Measurements from ENCODE around the gene ACTL6B. TPM values are rescaled to one million over a fixed set of nuclear protein-coding genes. Genes with fewer than 3 reads are reported as not detected.
A peak's percentile ranks its signal among the peaks of the same experiment; 100 is the strongest.

Gene ACTL6B
- total and polyA plus RNA-seq, 2 of the 13 experiments (the other 11 are each of a cell fraction or from before 2014, with no cell fraction given) = not detected

DNA sequence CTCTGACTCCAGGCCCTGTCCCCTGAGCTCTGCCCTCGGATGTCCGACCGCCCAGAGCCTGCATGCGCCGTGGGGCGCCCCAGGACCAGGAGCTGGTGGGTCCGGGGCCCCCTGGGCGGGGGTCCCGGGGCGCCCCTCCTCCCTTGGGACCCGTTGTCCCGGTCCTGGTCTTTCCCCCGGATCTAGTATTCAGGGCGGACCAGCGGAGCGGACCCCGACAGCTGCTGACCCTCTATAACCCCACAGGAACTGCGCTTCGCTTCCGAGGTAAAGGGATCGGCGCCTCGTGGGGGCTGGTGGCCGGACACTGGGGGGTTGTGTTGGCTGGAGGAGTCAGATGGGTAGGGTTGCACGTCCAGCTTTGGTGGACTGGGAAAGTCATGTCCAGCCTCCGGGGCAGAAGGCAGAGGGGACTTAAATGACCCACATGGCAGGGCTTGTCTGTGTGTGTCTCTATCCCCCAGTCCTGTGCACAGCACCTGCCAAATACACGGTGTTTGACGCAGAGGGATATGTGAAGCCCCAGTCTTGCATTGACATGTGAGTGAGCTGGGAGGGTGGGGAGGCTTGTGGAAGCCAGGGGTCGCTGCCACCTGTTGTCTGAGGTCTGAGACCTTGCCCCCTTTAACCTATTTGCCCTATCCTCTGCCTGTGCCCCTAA lies 43.4 kb downstream of the ACTL6B start (continued):
- TF ChIP-seq, protein P1, sequence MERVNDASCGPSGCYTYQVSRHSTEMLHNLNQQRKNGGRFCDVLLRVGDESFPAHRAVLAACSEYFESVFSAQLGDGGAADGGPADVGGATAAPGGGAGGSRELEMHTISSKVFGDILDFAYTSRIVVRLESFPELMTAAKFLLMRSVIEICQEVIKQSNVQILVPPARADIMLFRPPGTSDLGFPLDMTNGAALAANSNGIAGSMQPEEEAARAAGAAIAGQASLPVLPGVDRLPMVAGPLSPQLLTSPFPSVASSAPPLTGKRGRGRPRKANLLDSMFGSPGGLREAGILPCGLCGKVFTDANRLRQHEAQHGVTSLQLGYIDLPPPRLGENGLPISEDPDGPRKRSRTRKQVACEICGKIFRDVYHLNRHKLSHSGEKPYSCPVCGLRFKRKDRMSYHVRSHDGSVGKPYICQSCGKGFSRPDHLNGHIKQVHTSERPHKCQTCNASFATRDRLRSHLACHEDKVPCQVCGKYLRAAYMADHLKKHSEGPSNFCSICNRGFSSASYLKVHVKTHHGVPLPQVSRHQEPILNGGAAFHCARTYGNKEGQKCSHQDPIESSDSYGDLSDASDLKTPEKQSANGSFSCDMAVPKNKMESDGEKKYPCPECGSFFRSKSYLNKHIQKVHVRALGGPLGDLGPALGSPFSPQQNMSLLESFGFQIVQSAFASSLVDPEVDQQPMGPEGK (CRISPR knock-in tag; IDR thresholded peaks at IDR 0.05) = no peak
- TF ChIP-seq ZNF446 (CRISPR knock-in tag; IDR thresholded peaks at IDR 0.05) (no peak), KMT2B (CRISPR knock-in tag; IDR thresholded peaks at IDR 0.05) (no peak), NKX3-1 (CRISPR knock-in tag; IDR thresholded peaks at IDR 0.05) (no peak), RXRA (CRISPR knock-in tag; IDR thresholded peaks at IDR 0.05) (no peak), ZNF644 (CRISPR knock-in tag; IDR thresholded peaks at IDR 0.05; ENCODE audit: low read depth) (no peak), ZFP36L2 (CRISPR knock-in tag; IDR thresholded peaks at IDR 0.05) (no peak), ZNF816 (CRISPR knock-in tag; IDR thresholded peaks at IDR 0.05; ENCODE audit: borderline replicate concordance) (0 out of 2 replicates have a peak, but pooled peaks have one; percentile 58), ZNF720 (CRISPR knock-in tag; IDR thresholded peaks at IDR 0.05) (no peak), HDAC6 (IDR thresholded peaks at IDR 0.05; ENCODE audit: low read depth, low read length) (no peak), HMGA1 (CRISPR knock-in tag; conservative IDR thresholded peaks at IDR 0.05) (no peak), IRF2 (CRISPR knock-in tag; IDR thresholded peaks at IDR 0.05) (no peak), ZSCAN22 (CRISPR knock-in tag; IDR thresholded peaks at IDR 0.05) (no peak), MAF1 (CRISPR knock-in tag; IDR thresholded peaks at IDR 0.05; ENCODE audit: borderline replicate concordance) (no peak), HOXD1 (CRISPR knock-in tag; IDR thresholded peaks at IDR 0.05) (no peak), ZNF713 (CRISPR knock-in tag; IDR thresholded peaks at IDR 0.05) (no peak), ZNF557 (CRISPR knock-in tag; IDR thresholded peaks at IDR 0.05) (no peak), ZNF563 (CRISPR knock-in tag; IDR thresholded peaks at IDR 0.05) (0 out of 2 replicates have a peak, but pooled peaks have one; percentile 10), HOXA7 (CRISPR knock-in tag; IDR thresholded peaks at IDR 0.05) (no peak), SRY (CRISPR knock-in tag; IDR thresholded peaks at IDR 0.05) (0 out of 2 replicates have a peak, but pooled peaks have one; percentile 20), ARNT (IDR thresholded peaks at IDR 0.05) (no peak), MBD4 (IDR thresholded peaks at IDR 0.05; ENCODE audit: borderline replicate concordance, low read length) (no peak)
- TF ChIP-seq, protein P2, sequence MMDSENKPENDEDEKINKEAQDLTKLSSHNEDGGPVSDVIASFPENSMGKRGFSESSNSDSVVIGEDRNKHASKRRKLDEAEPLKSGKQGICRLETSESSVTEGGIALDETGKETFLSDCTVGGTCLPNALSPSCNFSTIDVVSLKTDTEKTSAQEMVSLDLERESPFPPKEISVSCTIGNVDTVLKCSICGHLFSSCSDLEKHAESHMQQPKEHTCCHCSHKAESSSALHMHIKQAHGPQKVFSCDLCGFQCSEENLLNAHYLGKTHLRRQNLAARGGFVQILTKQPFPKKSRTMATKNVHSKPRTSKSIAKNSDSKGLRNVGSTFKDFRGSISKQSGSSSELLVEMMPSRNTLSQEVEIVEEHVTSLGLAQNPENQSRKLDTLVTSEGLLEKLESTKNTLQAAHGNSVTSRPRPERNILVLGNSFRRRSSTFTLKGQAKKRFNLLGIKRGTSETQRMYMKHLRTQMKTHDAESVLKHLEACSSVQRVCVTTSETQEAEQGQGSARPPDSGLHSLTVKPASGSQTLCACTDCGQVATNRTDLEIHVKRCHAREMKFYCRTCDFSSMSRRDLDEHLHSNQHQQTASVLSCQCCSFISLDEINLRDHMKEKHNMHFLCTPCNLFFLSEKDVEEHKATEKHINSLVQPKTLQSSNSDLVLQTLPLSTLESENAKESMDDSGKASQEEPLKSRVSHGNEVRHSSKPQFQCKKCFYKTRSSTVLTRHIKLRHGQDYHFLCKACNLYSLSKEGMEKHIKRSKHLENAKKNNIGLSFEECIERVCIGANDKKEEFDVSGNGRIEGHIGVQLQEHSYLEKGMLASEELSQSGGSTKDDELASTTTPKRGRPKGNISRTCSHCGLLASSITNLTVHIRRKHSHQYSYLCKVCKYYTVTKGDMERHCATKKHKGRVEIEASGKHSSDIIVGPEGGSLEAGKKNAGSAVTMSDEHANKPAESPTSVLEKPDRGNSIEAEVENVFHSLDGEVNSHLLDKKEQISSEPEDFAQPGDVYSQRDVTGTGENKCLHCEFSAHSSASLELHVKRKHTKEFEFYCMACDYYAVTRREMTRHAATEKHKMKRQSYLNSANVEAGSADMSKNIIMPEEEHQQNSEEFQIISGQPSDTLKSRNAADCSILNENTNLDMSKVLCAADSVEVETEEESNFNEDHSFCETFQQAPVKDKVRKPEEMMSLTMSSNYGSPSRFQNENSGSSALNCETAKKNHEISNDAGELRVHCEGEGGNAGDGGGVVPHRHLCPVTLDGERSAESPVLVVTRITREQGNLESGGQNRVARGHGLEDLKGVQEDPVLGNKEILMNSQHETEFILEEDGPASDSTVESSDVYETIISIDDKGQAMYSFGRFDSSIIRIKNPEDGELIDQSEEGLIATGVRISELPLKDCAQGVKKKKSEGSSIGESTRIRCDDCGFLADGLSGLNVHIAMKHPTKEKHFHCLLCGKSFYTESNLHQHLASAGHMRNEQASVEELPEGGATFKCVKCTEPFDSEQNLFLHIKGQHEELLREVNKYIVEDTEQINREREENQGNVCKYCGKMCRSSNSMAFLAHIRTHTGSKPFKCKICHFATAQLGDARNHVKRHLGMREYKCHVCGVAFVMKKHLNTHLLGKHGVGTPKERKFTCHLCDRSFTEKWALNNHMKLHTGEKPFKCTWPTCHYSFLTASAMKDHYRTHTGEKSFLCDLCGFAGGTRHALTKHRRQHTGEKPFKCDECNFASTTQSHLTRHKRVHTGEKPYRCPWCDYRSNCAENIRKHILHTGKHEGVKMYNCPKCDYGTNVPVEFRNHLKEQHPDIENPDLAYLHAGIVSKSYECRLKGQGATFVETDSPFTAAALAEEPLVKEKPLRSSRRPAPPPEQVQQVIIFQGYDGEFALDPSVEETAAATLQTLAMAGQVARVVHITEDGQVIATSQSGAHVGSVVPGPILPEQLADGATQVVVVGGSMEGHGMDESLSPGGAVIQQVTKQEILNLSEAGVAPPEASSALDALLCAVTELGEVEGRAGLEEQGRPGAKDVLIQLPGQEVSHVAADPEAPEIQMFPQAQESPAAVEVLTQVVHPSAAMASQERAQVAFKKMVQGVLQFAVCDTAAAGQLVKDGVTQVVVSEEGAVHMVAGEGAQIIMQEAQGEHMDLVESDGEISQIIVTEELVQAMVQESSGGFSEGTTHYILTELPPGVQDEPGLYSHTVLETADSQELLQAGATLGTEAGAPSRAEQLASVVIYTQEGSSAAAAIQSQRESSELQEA (CRISPR knock-in tag; IDR thresholded peaks at IDR 0.05; ENCODE audit: not compliant biosample characterization) = peak; percentile 5
